ENCODE measurements around the gene CASP3. TPM values are rescaled to one million over a fixed set of nuclear protein-coding genes. Genes with fewer than 3 reads are reported as not detected.
"Not testable (repeated sequence)": the region's sequence is repeated elsewhere in the genome, so short reads cannot be mapped to it uniquely, and the experiment has no call there.

Gene CASP3
- total RNA-seq, 2 donors from 2014 or later: 11.4 to 17.5 TPM

DNA sequence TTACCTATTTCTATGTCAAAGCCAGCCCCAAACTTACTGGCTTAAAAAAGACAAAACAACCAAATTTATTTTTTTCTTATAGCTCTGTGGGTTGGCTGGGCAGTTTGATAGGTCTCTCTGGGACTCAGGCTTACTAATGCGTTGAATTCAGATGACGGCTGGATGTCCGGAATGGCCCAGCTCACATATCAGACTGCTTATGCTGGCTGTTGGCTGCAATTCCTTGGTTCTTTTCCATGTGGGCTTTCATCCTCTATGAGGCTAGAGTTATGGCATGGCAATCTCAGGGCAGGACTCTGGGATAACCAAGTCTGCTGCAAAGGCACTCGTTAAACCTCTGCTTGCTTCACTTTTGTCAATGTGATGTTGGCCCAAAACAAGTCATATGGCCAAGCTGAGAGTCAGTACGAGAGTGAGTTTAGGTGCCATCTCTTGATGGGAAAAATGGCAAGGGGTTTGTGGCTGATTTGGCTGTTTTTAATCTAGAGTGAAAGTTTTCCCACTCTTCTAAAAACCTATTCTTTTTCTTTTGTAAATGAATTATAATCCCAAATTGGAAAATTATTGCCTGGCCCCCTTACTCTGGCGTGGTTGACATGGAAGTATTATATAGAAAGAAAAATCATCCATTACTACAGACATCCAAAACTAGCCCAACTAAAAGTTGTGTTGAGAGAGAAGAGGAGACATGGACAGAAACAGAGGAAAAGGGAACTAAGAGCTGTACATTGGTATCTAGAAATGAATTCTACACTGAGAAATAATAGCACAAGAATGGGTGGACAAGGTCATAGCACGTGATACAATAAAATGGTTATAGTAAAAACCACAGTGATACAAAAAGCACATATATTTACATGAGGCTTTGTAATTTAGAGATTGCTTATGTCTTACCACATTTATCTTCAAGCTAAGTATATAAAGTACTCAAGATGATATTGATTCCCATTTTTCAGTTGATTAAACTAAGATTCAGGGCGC lies 6.9 kb upstream of the CASP3 start:
- H3K27ac ChIP-seq: peak overlapping the region; percentile 40 to 68
- peaks cover 4 to 5% of the 10 kb centered on the region in 2 donors for H3K4me1 ChIP-seq (ENCODE audit: control insufficient read depth in 1 of 2, low read depth in 2 of 2)
- no peak overlapping the region for H3K4me3 ChIP-seq
- H3K27me3 ChIP-seq (replicated peaks; ENCODE audit: insufficient read depth): no peaks in the 10 kb centered on the region
- no peak for DNase-seq (ENCODE audit: low spot score)
- no peaks in the 10 kb centered on the region for H3K36me3 ChIP-seq
- H3K9me3 ChIP-seq: no peaks in the 10 kb centered on the region
- TF ChIP-seq, protein P1, sequence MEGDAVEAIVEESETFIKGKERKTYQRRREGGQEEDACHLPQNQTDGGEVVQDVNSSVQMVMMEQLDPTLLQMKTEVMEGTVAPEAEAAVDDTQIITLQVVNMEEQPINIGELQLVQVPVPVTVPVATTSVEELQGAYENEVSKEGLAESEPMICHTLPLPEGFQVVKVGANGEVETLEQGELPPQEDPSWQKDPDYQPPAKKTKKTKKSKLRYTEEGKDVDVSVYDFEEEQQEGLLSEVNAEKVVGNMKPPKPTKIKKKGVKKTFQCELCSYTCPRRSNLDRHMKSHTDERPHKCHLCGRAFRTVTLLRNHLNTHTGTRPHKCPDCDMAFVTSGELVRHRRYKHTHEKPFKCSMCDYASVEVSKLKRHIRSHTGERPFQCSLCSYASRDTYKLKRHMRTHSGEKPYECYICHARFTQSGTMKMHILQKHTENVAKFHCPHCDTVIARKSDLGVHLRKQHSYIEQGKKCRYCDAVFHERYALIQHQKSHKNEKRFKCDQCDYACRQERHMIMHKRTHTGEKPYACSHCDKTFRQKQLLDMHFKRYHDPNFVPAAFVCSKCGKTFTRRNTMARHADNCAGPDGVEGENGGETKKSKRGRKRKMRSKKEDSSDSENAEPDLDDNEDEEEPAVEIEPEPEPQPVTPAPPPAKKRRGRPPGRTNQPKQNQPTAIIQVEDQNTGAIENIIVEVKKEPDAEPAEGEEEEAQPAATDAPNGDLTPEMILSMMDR (IDR thresholded peaks at IDR 0.05): no peak
- peak; percentile 64 for ATAC-seq (ENCODE audit: insufficient number of reproducible peaks, low FRiP score, low read depth)

DNA sequence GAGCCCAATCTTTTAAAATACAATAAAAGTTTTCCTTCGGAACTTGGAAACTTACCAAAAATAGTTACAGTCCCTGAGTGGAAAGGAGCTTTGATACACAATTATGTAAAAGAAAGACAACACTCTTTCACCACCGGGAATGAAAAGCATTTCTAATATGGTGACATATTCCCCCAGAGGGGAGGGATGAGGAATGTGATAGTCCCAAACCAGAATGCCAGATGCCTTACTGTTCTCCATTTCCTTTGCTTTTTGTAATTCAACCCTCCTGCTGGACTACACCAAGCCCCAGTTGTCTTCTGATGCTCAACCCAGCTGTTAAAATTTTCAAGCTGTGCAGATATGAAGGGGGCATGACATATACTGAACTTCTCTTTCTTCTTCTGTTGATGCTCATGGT lies 4.4 kb upstream of the CASP3 start:
- no peaks in the 10 kb centered on the region for H3K9me3 ChIP-seq
- H3K27me3 ChIP-seq (replicated peaks; ENCODE audit: insufficient read depth): no peaks in the 10 kb centered on the region
- no peak overlapping the region for H3K27ac ChIP-seq
- H3K36me3 ChIP-seq: no peaks in the 10 kb centered on the region
- ATAC-seq (ENCODE audit: insufficient number of reproducible peaks, low FRiP score, low read depth): no peak
- no peak for DNase-seq (ENCODE audit: low spot score)
- peaks cover 9 to 14% of the 10 kb centered on the region in 2 donors for H3K4me1 ChIP-seq (ENCODE audit: control insufficient read depth in 1 of 2, low read depth in 2 of 2)
- no peak overlapping the region for H3K4me3 ChIP-seq
- TF ChIP-seq, protein P1 (IDR thresholded peaks at IDR 0.05): no peak

DNA sequence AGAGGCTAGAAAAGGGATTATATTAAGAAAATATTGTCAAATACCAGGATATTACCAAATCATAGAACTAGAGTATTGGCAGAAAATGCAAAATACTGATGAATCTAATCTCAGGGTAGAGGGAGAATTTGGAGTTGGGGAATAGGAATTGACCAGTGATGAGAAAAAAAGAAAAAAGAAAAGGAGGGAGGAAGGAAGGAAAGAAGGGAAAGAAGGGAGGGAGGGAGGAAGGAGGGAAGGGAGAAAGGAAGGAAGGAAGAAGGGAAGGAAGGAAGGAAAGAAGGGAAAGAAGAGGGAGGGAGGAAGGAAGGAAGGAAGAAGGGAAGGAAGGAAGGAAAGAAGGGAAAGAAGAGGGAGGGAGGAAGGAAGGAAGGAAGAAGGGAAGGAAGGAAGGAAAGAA lies 3.4 kb upstream of the CASP3 start:
- peaks cover 12 to 19% of the 10 kb centered on the region in 2 donors for H3K4me1 ChIP-seq (ENCODE audit: control insufficient read depth in 1 of 2, low read depth in 2 of 2)
- not testable (repeated sequence) for ATAC-seq (ENCODE audit: insufficient number of reproducible peaks, low FRiP score, low read depth); H3K4me3 ChIP-seq; H3K36me3 ChIP-seq; H3K9me3 ChIP-seq; H3K27me3 ChIP-seq (replicated peaks; ENCODE audit: insufficient read depth); DNase-seq (ENCODE audit: low spot score); H3K27ac ChIP-seq

DNA sequence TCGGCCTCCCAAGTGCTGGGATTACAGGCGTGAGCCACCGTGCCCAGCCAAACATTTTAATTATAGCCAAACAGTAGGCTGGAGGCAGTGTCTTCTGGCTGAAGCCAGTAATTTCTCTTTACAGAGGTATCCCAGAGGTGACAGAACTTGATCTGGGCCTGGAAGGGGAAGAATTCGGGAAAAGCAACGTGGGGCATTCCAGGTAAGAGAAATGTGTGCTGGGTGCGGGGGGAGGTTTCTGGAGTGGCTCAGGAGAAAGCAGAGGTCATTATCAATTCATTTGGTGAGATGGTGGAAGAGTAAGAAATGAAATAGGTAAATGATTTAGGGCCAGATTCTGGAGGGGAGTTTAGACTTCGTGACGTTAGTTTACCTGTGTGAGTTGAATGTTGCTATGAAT lies 2.7 kb upstream of the CASP3 start:
- ATAC-seq (ENCODE audit: insufficient number of reproducible peaks, low FRiP score, low read depth): no peak
- Histone ChIP-seq H3K27me3 (replicated peaks; ENCODE audit: insufficient read depth) (no peaks in the 10 kb centered on the region), H3K36me3 (no peaks in the 10 kb centered on the region), H3K4me3 (no peak overlapping the region), H3K4me1 (ENCODE audit: control insufficient read depth in 1 of 2, low read depth in 2 of 2) (peaks cover 20 to 27% of the 10 kb centered on the region in 2 donors), H3K27ac (no peak overlapping the region), H3K9me3 (no peaks in the 10 kb centered on the region)
- TF ChIP-seq, protein P1 (IDR thresholded peaks at IDR 0.05): no peak
- no peak for DNase-seq (ENCODE audit: low spot score)

DNA sequence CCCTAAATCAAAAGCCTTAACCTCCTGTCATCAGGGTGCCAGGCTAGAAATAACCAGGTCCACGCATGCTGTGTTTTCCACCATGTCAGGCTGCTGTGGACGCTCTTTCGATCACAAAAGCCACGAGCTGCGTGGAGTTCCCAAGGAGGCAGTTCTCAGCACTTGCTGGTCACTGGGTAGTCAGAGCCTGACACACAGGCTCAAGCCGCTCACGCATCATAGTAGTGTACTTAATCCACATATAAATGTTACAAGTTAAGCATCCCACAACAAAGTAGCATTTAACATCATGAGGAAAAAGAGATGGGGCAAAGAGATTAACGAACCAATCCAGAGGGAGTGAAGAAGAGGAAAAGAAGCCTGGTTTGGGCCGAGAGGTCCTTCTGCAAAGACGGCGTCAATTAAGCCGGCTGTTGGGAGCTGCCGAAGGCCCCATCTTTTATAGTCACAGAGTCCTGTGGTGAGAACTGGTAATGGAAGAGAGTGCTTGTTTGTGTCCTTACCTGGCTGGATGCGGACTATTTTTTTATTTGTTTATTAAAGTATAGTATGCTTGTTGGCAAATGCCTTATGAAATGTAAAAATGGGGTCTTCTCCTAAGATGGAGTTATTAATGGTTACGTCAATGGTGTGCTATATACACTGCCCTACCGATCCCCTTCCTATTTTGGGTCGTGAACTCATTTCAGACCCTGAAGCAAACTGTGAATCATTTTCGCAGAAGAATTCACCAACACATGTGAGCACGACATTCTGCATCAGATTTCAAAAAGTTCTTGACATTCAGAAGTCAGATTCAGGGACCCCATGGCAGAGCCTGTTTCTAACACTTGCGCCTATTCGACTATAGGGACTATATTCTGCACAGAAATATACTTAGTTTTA lies 966 bp upstream of the CASP3 start:
- H3K27ac ChIP-seq: peak overlapping the region; percentile 61 to 99
- TF ChIP-seq, protein P1 (IDR thresholded peaks at IDR 0.05): no peak
- no peak for DNase-seq (ENCODE audit: low spot score)
- H3K27me3 ChIP-seq (replicated peaks; ENCODE audit: insufficient read depth): no peaks in the 10 kb centered on the region
- ATAC-seq (ENCODE audit: insufficient number of reproducible peaks, low FRiP score, low read depth): peak; percentile 32
- peaks cover 29 to 38% of the 10 kb centered on the region in 2 donors for H3K4me1 ChIP-seq (ENCODE audit: control insufficient read depth in 1 of 2, low read depth in 2 of 2)
- peak overlapping the region; percentile 84 for H3K4me3 ChIP-seq
- no peaks in the 10 kb centered on the region for H3K9me3 ChIP-seq
- H3K36me3 ChIP-seq: no peaks in the 10 kb centered on the region

All from thoracic aorta (tissue), 2 donors.